GM12878 (cell line): ENCODE measurements around the gene CCND2. TPM values are rescaled to one million over a fixed set of nuclear protein-coding genes. Genes with fewer than 3 reads are reported as not detected.
A peak's percentile ranks its signal among the peaks of the same experiment; 100 is the strongest.

Source experiments
- BCL11A ChIP-seq: IDR thresholded peaks from 2 replicates; pipeline ENCODE4 v1.6.1; 2011; ENCODE audit warnings: low read depth, low read length
- CBFB ChIP-seq: IDR thresholded peaks from 2 replicates; pipeline ENCODE4 v1.6.1; 2016; ENCODE audit warnings: antibody characterized with exemption, low read depth
- ESRRA ChIP-seq: IDR thresholded peaks from 2 replicates; pipeline ENCODE4 v1.6.1; 2012; ENCODE audit warnings: mild to moderate bottlenecking, low read length, improper control_type of control experiment
- HDAC2 ChIP-seq: fragments of 200-600 bp; sonication (generic); IDR thresholded peaks from 2 replicates; pipeline ENCODE4 v1.6.1; 2017
- JUND ChIP-seq: IDR thresholded peaks from 2 replicates; pipeline ENCODE4 v1.6.1; 2012; ENCODE audit warnings: low read depth, mild to moderate bottlenecking, low read length, improper control_type of control experiment, moderate library complexity
- NR2F1 ChIP-seq: fragments of 450-650 bp; conservative IDR thresholded peaks from 2 replicates; pipeline ENCODE4 v1.6.1; 2017; ENCODE audit warnings: mild to moderate bottlenecking
- PML ChIP-seq: IDR thresholded peaks from 2 replicates; pipeline ENCODE4 v1.6.1; 2012; ENCODE audit warnings: low read length, inconsistent platforms
- POLR2AphosphoS2 ChIP-seq: IDR thresholded peaks from 2 replicates; pipeline ENCODE4 v1.6.1; 2011; ENCODE audit warnings: low read depth, mild to moderate bottlenecking, low read length, improper control_type of control experiment, moderate library complexity
- POLR2AphosphoS5 ChIP-seq: IDR thresholded peaks from 2 replicates; pipeline ENCODE4 v1.6.1; 2011; ENCODE audit warnings: mild to moderate bottlenecking, low read length, inconsistent platforms
- SIN3A ChIP-seq: IDR thresholded peaks from 2 replicates; pipeline ENCODE4 v1.6.1; 2012; ENCODE audit warnings: low read depth, low read length, improper control_type of control experiment
- STAT3 ChIP-seq: IDR thresholded peaks from 2 replicates; pipeline ENCODE4 v1.6.1; 2011; ENCODE audit warnings: low read depth, low read length, improper control_type of control experiment
- SUZ12 ChIP-seq: fragments of 200-600 bp; sonication (generic); IDR thresholded peaks from one replicate; pipeline ENCODE4 v1.6.1; 2018; ENCODE audit warnings: antibody characterized with exemption, mild to moderate bottlenecking; ENCODE audit not compliant: unreplicated experiment
- TCF3 ChIP-seq: IDR thresholded peaks from 2 replicates; pipeline ENCODE4 v1.6.1; 2012; ENCODE audit warnings: low read depth, mild to moderate bottlenecking, low read length, borderline replicate concordance; ENCODE audit not compliant: insufficient read depth
- YBX1 ChIP-seq: fragments of 450-650 bp; IDR thresholded peaks from 2 replicates; pipeline ENCODE4 v1.6.1; 2016; ENCODE audit warnings: antibody characterized with exemption
- ZNF274 ChIP-seq: IDR thresholded peaks from one replicate; pipeline ENCODE4 v1.8.0; 2011; ENCODE audit not compliant: insufficient read length, insufficient read depth
- ZNF384 ChIP-seq: IDR thresholded peaks from 2 replicates; pipeline ENCODE4 v1.6.1; 2012; ENCODE audit warnings: low read depth, mild to moderate bottlenecking, low read length, improper control_type of control experiment, borderline replicate concordance
- polyA plus RNA-seq, 11 experiments: library from polyadenylated mRNA; depleted of rRNA in 4 of 11; unstranded in 6 of 11; stranded (reverse) in 5 of 11; fragments of >200 nt; fragmentation: Nextera tagmentation in 4 of 11; fragmentation: Illumina TruSeq in 1 of 11; extraction: Ambion mirVana in 4 of 11; extraction: Trizol in 1 of 11; gene quantifications; 1 replicate in 1 of 11; 2 replicates in 10 of 11; pipeline versions ENCODE4 v1.2.1 to v1.2.3, GENCODE V29; 2011 to 2016; ENCODE audit warnings: inconsistent platforms in 2 of 11, missing spikeins in 2 of 11, low read depth in 1 of 11
- total RNA-seq, 4 experiments: library from RNA; depleted of rRNA in 3 of 4; stranded (reverse); fragments of >200 nt in 3 of 4; fragmentation: Illumina TruSeq in 1 of 4; extraction: Trizol in 1 of 4; gene quantifications; 2 replicates each; pipeline versions ENCODE4 v1.2.1 to v1.2.3, GENCODE V29; 2013 to 2021
- TF ChIP-seq, protein P1 (sequence below): IDR thresholded peaks from 2 replicates; pipeline ENCODE4 v1.6.1; 2012; ENCODE audit warnings: improper control_type of control experiment, low read depth, low read length; ENCODE audit not compliant: insufficient replicate concordance
- TF ChIP-seq, protein P2 (sequence below): fragments of 450-650 bp; IDR thresholded peaks from 2 replicates; pipeline ENCODE4 v1.6.1; 2017; ENCODE audit warnings: mild to moderate bottlenecking, low read depth, inconsistent platforms; ENCODE audit not compliant: poor library complexity, severe bottlenecking
- TF ChIP-seq, protein P3 (sequence below): fragments of 450-650 bp; IDR thresholded peaks from 2 replicates; pipeline ENCODE4 v1.6.1; 2017; ENCODE audit warnings: mild to moderate bottlenecking, moderate library complexity

The CCND2 gene
- total and polyA plus RNA-seq, 10 of the 15 experiments (the other 5 are each of a cell fraction or from before 2014, with no cell fraction given), result 30.1 to 263 (median 152) TPM

DNA sequence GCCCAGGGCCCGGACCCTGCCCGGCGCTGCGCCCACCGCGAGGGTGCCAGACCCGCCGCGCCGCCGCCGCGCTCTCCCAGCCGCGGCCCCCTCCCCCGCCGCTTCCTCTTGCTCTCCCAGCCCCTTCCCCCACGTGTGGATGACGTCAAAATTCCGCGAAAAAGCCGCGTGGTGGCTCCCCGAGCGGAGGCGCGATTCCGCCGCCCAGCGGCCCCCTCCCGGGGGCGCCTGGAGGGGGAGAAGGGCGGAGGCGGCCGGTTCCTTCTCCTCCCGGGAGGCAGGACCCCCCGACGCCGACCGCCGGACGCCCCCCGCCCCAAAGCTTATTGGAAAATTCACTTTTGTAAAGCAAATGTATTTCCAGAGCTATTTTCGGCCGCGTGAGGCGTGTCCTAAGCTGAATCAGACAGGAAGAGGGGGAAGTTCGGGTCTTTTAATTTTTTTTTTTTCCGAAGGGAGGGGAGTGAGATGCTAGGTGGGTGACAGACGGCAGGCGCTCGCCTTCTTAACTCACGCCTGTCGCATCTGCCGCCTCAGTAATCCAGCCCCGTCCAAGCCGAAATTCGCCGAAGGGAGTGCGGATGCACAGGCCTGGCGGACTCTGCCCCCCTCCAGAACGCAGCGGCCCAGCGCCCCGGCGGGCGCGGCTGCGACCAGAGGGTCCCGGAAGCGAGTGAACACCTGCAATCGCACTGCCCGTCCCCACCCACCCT is 4.1 kb upstream of the CCND2 start (continued):
- TF ChIP-seq, protein P1, sequence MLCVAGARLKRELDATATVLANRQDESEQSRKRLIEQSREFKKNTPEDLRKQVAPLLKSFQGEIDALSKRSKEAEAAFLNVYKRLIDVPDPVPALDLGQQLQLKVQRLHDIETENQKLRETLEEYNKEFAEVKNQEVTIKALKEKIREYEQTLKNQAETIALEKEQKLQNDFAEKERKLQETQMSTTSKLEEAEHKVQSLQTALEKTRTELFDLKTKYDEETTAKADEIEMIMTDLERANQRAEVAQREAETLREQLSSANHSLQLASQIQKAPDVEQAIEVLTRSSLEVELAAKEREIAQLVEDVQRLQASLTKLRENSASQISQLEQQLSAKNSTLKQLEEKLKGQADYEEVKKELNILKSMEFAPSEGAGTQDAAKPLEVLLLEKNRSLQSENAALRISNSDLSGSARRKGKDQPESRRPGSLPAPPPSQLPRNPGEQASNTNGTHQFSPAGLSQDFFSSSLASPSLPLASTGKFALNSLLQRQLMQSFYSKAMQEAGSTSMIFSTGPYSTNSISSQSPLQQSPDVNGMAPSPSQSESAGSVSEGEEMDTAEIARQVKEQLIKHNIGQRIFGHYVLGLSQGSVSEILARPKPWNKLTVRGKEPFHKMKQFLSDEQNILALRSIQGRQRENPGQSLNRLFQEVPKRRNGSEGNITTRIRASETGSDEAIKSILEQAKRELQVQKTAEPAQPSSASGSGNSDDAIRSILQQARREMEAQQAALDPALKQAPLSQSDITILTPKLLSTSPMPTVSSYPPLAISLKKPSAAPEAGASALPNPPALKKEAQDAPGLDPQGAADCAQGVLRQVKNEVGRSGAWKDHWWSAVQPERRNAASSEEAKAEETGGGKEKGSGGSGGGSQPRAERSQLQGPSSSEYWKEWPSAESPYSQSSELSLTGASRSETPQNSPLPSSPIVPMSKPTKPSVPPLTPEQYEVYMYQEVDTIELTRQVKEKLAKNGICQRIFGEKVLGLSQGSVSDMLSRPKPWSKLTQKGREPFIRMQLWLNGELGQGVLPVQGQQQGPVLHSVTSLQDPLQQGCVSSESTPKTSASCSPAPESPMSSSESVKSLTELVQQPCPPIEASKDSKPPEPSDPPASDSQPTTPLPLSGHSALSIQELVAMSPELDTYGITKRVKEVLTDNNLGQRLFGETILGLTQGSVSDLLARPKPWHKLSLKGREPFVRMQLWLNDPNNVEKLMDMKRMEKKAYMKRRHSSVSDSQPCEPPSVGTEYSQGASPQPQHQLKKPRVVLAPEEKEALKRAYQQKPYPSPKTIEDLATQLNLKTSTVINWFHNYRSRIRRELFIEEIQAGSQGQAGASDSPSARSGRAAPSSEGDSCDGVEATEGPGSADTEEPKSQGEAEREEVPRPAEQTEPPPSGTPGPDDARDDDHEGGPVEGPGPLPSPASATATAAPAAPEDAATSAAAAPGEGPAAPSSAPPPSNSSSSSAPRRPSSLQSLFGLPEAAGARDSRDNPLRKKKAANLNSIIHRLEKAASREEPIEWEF, result no peak
- TF ChIP-seq, protein P2, sequence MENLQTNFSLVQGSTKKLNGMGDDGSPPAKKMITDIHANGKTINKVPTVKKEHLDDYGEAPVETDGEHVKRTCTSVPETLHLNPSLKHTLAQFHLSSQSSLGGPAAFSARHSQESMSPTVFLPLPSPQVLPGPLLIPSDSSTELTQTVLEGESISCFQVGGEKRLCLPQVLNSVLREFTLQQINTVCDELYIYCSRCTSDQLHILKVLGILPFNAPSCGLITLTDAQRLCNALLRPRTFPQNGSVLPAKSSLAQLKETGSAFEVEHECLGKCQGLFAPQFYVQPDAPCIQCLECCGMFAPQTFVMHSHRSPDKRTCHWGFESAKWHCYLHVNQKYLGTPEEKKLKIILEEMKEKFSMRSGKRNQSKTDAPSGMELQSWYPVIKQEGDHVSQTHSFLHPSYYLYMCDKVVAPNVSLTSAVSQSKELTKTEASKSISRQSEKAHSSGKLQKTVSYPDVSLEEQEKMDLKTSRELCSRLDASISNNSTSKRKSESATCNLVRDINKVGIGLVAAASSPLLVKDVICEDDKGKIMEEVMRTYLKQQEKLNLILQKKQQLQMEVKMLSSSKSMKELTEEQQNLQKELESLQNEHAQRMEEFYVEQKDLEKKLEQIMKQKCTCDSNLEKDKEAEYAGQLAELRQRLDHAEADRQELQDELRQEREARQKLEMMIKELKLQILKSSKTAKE, result peak; percentile 27
- TF ChIP-seq BCL11A (no peak; the same call in 1 of the 2 replicates), PML (no peak), YBX1 (no peak), POLR2AphosphoS5 (peak; percentile 77), ZNF274 (no peak), NR2F1 (peak; percentile 44; the same call in 1 of the 2 replicates), HDAC2 (no peak), CBFB (no peak), ZNF384 (peak; percentile 97), SUZ12 (no peak), STAT3 (no peak), JUND (peak; percentile 58; the same call in 1 of the 2 replicates), POLR2AphosphoS2 (no peak; the same call in 1 of the 2 replicates), SIN3A (peak; percentile 63; the same call in 1 of the 2 replicates), ESRRA (0 out of 2 replicates have a peak, but pooled peaks have one; percentile 1), TCF3 (peak; percentile 35; the same call in 1 of the 2 replicates)
- TF ChIP-seq, protein P3, sequence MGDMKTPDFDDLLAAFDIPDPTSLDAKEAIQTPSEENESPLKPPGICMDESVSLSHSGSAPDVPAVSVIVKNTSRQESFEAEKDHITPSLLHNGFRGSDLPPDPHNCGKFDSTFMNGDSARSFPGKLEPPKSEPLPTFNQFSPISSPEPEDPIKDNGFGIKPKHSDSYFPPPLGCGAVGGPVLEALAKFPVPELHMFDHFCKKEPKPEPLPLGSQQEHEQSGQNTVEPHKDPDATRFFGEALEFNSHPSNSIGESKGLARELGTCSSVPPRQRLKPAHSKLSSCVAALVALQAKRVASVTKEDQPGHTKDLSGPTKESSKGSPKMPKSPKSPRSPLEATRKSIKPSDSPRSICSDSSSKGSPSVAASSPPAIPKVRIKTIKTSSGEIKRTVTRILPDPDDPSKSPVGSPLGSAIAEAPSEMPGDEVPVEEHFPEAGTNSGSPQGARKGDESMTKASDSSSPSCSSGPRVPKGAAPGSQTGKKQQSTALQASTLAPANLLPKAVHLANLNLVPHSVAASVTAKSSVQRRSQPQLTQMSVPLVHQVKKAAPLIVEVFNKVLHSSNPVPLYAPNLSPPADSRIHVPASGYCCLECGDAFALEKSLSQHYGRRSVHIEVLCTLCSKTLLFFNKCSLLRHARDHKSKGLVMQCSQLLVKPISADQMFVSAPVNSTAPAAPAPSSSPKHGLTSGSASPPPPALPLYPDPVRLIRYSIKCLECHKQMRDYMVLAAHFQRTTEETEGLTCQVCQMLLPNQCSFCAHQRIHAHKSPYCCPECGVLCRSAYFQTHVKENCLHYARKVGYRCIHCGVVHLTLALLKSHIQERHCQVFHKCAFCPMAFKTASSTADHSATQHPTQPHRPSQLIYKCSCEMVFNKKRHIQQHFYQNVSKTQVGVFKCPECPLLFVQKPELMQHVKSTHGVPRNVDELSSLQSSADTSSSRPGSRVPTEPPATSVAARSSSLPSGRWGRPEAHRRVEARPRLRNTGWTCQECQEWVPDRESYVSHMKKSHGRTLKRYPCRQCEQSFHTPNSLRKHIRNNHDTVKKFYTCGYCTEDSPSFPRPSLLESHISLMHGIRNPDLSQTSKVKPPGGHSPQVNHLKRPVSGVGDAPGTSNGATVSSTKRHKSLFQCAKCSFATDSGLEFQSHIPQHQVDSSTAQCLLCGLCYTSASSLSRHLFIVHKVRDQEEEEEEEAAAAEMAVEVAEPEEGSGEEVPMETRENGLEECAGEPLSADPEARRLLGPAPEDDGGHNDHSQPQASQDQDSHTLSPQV, result peak; percentile 74; the same call in 1 of the 2 replicates
